Stimulated activated naive CD4-positive, alpha-beta T cell treated with Interleukin-2 at 50 U/mL for 16 hours (primary cell): ENCODE measurements around the gene RPTOR.
A peak's percentile ranks its signal among the peaks of the same experiment; 100 is the strongest.

Experiments
- DNase-seq: peaks from one replicate; lab custom pipeline; 2025; lab: John Stamatoyannopoulos, UW

RPTOR gene

GRCh38 chr17:80818871-80819270 lies 274.2 kb downstream of the RPTOR start:
- DNase-seq: no peak

- peak; percentile 18 for DNase-seq
These were observed 275.0 kb downstream of the RPTOR start for GRCh38 chr17:80819422-80820164.

- no peak for DNase-seq
These were observed 275.7 kb downstream of the RPTOR start for GRCh38 chr17:80820331-80820730.

GRCh38 chr17:80821546-80821945 lies 276.9 kb downstream of the RPTOR start:
- DNase-seq: no peak

- no peak for DNase-seq
These were observed 277.5 kb downstream of the RPTOR start for GRCh38 chr17:80822021-80822699.

- no peak for DNase-seq
These were observed 278.2 kb downstream of the RPTOR start for GRCh38 chr17:80822700-80823410.

- no peak for DNase-seq
These were observed 280.2 kb downstream of the RPTOR start for GRCh38 chr17:80824549-80825470.

- no peak for DNase-seq
These were observed 281.1 kb downstream of the RPTOR start for GRCh38 chr17:80825471-80826345.

- no peak for DNase-seq
These were observed 281.8 kb downstream of the RPTOR start for GRCh38 chr17:80826346-80826954.

GRCh38 chr17:80826955-80827645 lies 282.5 kb downstream of the RPTOR start:
- no peak for DNase-seq

GRCh38 chr17:80827646-80828643 lies 283.3 kb downstream of the RPTOR start:
- no peak for DNase-seq

GRCh38 chr17:80829166-80829813 lies 284.7 kb downstream of the RPTOR start:
- no peak for DNase-seq

- DNase-seq: no peak
These were observed 285.6 kb downstream of the RPTOR start for GRCh38 chr17:80830020-80830780.

GRCh38 chr17:80831491-80831890 lies 286.9 kb downstream of the RPTOR start:
- no peak for DNase-seq

- no peak for DNase-seq
These were observed 287.6 kb downstream of the RPTOR start for GRCh38 chr17:80832266-80832676.

GRCh38 chr17:80832888-80833583 lies 288.4 kb downstream of the RPTOR start:
- DNase-seq: peak; percentile 87
